NK-92 (cell line): ENCODE results near the gene SORCS2.

Experiments
- DNase-seq: peaks from one replicate; lab custom pipeline; 2025; ENCODE audit not compliant: unreplicated experiment; lab: John Stamatoyannopoulos, UW

The SORCS2 gene

GRCh38 chr4:7399440-7400234, 207.3 kb downstream of the SORCS2 start:
- no peak for DNase-seq

GRCh38 chr4:7400671-7401298, 208.4 kb downstream of the SORCS2 start:
- no peak for DNase-seq

GRCh38 chr4:7402526-7402925, 210.2 kb downstream of the SORCS2 start:
- DNase-seq: no peak

GRCh38 chr4:7403001-7403400, 210.7 kb downstream of the SORCS2 start:
- DNase-seq: no peak

- no peak for DNase-seq
Observed at GRCh38 chr4:7408166-7408565, 215.8 kb downstream of the SORCS2 start.

GRCh38 chr4:7410446-7410845, 218.1 kb downstream of the SORCS2 start:
- no peak for DNase-seq

GRCh38 chr4:7411491-7411890, 219.2 kb downstream of the SORCS2 start:
- no peak for DNase-seq

GRCh38 chr4:7411896-7412553, 219.7 kb downstream of the SORCS2 start:
- DNase-seq: no peak

- no peak for DNase-seq
Observed at GRCh38 chr4:7412554-7412912, 220.2 kb downstream of the SORCS2 start.

GRCh38 chr4:7414046-7414445, 221.7 kb downstream of the SORCS2 start:
- DNase-seq: no peak

GRCh38 chr4:7414736-7415510, 222.6 kb downstream of the SORCS2 start:
- DNase-seq: no peak

GRCh38 chr4:7415927-7416686, 223.8 kb downstream of the SORCS2 start:
- no peak for DNase-seq

- no peak for DNase-seq
Observed at GRCh38 chr4:7416745-7417432, 224.6 kb downstream of the SORCS2 start.

- DNase-seq: no peak
Observed at GRCh38 chr4:7417639-7418038, 225.3 kb downstream of the SORCS2 start.

- DNase-seq: no peak
Observed at GRCh38 chr4:7418131-7418943, 226.0 kb downstream of the SORCS2 start.

GRCh38 chr4:7419961-7420660, 227.8 kb downstream of the SORCS2 start:
- no peak for DNase-seq

GRCh38 chr4:7420661-7421040, 228.3 kb downstream of the SORCS2 start:
- DNase-seq: no peak

- no peak for DNase-seq
Observed at GRCh38 chr4:7421356-7422150, 229.2 kb downstream of the SORCS2 start.
